Aorta (tissue), 5 donors: ENCODE measurements around the gene ARID1A. TPM values are rescaled to one million over a fixed set of nuclear protein-coding genes. Genes with fewer than 3 reads are reported as not detected.

Experiments
- ATAC-seq: fragments of 200-7000 bp; cut with Tn5 transposase; one replicate; pipeline ENCODE4 v1.9.1; 2022; ENCODE audit warnings: moderate library complexity; ENCODE audit not compliant: low FRiP score
- DNase-seq, 2 donors: peaks; one replicate each; pipeline ENCODE4 v3.0.0-alpha.2; 2020
- H3K27ac ChIP-seq, 2 donors: one replicate each; pipeline ENCODE4 v1.5.1; 2013; ENCODE audit warnings: low read length in 2 of 2, mild to moderate bottlenecking in 2 of 2, moderate library complexity in 2 of 2, control low read depth in 1 of 2, inconsistent platforms in 1 of 2, low read depth in 1 of 2
- H3K27me3 ChIP-seq, 2 donors: one replicate each; pipeline ENCODE4 v1.6.1; 2013; ENCODE audit warnings: control low read depth in 1 of 2, low read length in 1 of 2, mild to moderate bottlenecking in 1 of 2, moderate library complexity in 1 of 2; ENCODE audit not compliant: insufficient read depth in 2 of 2, control insufficient read depth in 1 of 2
- H3K36me3 ChIP-seq, 2 donors: one replicate each; pipeline ENCODE4 v1.6.1; 2013; ENCODE audit warnings: control low read depth in 1 of 2, low read length in 1 of 2, mild to moderate bottlenecking in 1 of 2; ENCODE audit not compliant: insufficient read depth in 2 of 2, control insufficient read depth in 1 of 2
- H3K4me1 ChIP-seq, 2 donors: one replicate each; pipeline ENCODE4 v1.6.1; 2013; ENCODE audit warnings: low read length in 2 of 2, control low read depth in 1 of 2, mild to moderate bottlenecking in 1 of 2, moderate library complexity in 1 of 2; ENCODE audit not compliant: insufficient read depth in 2 of 2, control insufficient read depth in 1 of 2
- H3K4me3 ChIP-seq, 2 donors: one replicate each; pipeline ENCODE4 v1.5.1; 2013; ENCODE audit warnings: low read length in 2 of 2, control low read depth in 1 of 2, mild to moderate bottlenecking in 1 of 2
- H3K9me3 ChIP-seq: one replicate; pipeline ENCODE4 v1.6.1; 2013; ENCODE audit warnings: mild to moderate bottlenecking, low read length; ENCODE audit not compliant: control insufficient read depth
- WGBS, 2 donors: extraction: QIAGEN DNeasy Blood & Tissue Kit; methylation state at CpG; one replicate each; pipeline ENCODE4 v1.1.7; 2013; 5-methylcytosine and 5-hydroxymethylcytosine counted together
- intact Hi-C, 2 donors: fragments of 100-400 bp; cut with DNase I; formaldehyde crosslinking; loops; one replicate each; pipeline versions ENCODE4 v1.14.2 to v1.15.0; 2022
- polyA plus RNA-seq, 2 donors: library from polyadenylated mRNA; stranded (reverse); fragments of 200-250 nt; gene quantifications; one replicate each; pipeline ENCODE4 v1.2.3, GENCODE V29; 2013
- total RNA-seq, 2 donors: library from RNA; stranded (reverse); fragmentation: NEBNext Ultra II Directional; extraction: Animal tissue kit (Norgen Biotek cat#: 25700); gene quantifications; one replicate each; pipeline ENCODE4 v1.2.1, GENCODE V29; 2021
- donor health status: healthy with polysubstance abuse.
- donor health status: Bipolar disorder and iron deficiency.
- donor health status: DM: no; HTN: no; CAD: no.
- donor health status: DM: no; HTN: no; CAD: no.
- donor health status: DM: yes; HTN: yes; CAD: no.

The ARID1A gene
- total and polyA plus RNA-seq, 4 donors = 6.5 to 72.3 (median 34.8) TPM

GRCh38 chr1:26783646-26784022, 87.8 kb downstream of the ARID1A start:
- H3K4me1 ChIP-seq = peaks cover 0 to 2% of the 10 kb centered on the region in 2 donors
- intact Hi-C loops = no loop called here
- WGBS, 2 donors = 71 to 76% methylated on average over 5 of the region's 5 CpGs
- no peak for ATAC-seq
- no peaks in the 10 kb centered on the region for H3K27me3 ChIP-seq
- H3K9me3 ChIP-seq = no peaks in the 10 kb centered on the region
- DNase-seq = no peak
- peaks cover 0 to 9% of the 10 kb centered on the region in 2 donors for H3K36me3 ChIP-seq
- H3K27ac ChIP-seq = no peak overlapping the region
- no peak overlapping the region for H3K4me3 ChIP-seq

GRCh38 chr1:26784023-26784871, 88.4 kb downstream of the ARID1A start:
- ATAC-seq (peak; percentile 11), DNase-seq (peak; percentile 53 to 57)
- intact Hi-C loops = no loop called here
- WGBS, 2 donors = 93 to 97% methylated on average over 2 of the region's 2 CpGs
- H3K27me3 ChIP-seq = no peaks in the 10 kb centered on the region
- H3K36me3 ChIP-seq = peaks cover 0 to 8% of the 10 kb centered on the region in 2 donors
- H3K9me3 ChIP-seq = no peaks in the 10 kb centered on the region
- H3K4me1 ChIP-seq = peaks cover 0 to 2% of the 10 kb centered on the region in 2 donors
- no peak overlapping the region for H3K4me3 ChIP-seq
- peak overlapping the region in 1 of 2 donors; percentile 58 for H3K27ac ChIP-seq

GRCh38 chr1:26784886-26785285, 89.1 kb downstream of the ARID1A start:
- Histone ChIP-seq H3K4me3 (no peak overlapping the region), H3K9me3 (no peaks in the 10 kb centered on the region), H3K27ac (peak overlapping the region in 1 of 2 donors; percentile 58), H3K27me3 (no peaks in the 10 kb centered on the region), H3K4me1 (peaks cover 0 to 2% of the 10 kb centered on the region in 2 donors), H3K36me3 (peaks cover 0 to 4% of the 10 kb centered on the region in 2 donors)
- WGBS, 2 donors = 92 to 95% methylated on average over 1 of the region's 1 CpG
- DNase-seq (no peak), ATAC-seq (no peak)
- intact Hi-C loops = no loop called here

GRCh38 chr1:26785611-26786436, 90.0 kb downstream of the ARID1A start:
- peaks cover 0 to 2% of the 10 kb centered on the region in 2 donors for H3K4me1 ChIP-seq
- DNase-seq = no peak
- no peaks in the 10 kb centered on the region for H3K27me3 ChIP-seq

GRCh38 chr1:26786437-26787380, 90.9 kb downstream of the ARID1A start:
- H3K4me3 ChIP-seq = peak overlapping the region; percentile 48 to 71
- DNase-seq (peak in 1 of 2 donors; percentile 82), ATAC-seq (peak; percentile 73)
- peak overlapping the region; percentile 91 to 100 for H3K27ac ChIP-seq
- H3K27me3 ChIP-seq = no peaks in the 10 kb centered on the region
- peaks cover 0 to 2% of the 10 kb centered on the region in 2 donors for H3K4me1 ChIP-seq
- intact Hi-C loops = loop anchor here in 1 of 2 donors (1.0 kb wide), 1 partner anchor 90 kb away; the partner anchor contains the start of gene ARID1A
- no peaks in the 10 kb centered on the region for H3K9me3 ChIP-seq
- no peaks in the 10 kb centered on the region for H3K36me3 ChIP-seq
- WGBS, 2 donors = 1% methylated on average over 12 of the region's 12 CpGs

More at GRCh38 chr1:26785611-26786436, 90.0 kb downstream of the ARID1A start:
- intact Hi-C loops = no loop called here
- H3K36me3 ChIP-seq = no peaks in the 10 kb centered on the region
- peak overlapping the region; percentile 68 to 81 for H3K27ac ChIP-seq
- ATAC-seq = no peak
- 74 to 80% methylated on average over 5 of the region's 5 CpGs for WGBS, 2 donors
- no peak overlapping the region for H3K4me3 ChIP-seq
- no peaks in the 10 kb centered on the region for H3K9me3 ChIP-seq

GRCh38 chr1:26787381-26787705, 91.5 kb downstream of the ARID1A start:
- Histone ChIP-seq H3K36me3 (no peaks in the 10 kb centered on the region), H3K4me1 (peaks cover 0 to 2% of the 10 kb centered on the region in 2 donors), H3K4me3 (peak overlapping the region; percentile 48 to 71), H3K27ac (peak overlapping the region; percentile 91 to 100), H3K9me3 (no peaks in the 10 kb centered on the region), H3K27me3 (no peaks in the 10 kb centered on the region)
- intact Hi-C loops = loop anchor here in 1 of 2 donors (1.0 kb wide), 1 partner anchor 91 kb away; the partner anchor contains the start of gene ARID1A
- ATAC-seq (peak; percentile 33), DNase-seq (no peak)
- 1% methylated on average over 11 of the region's 11 CpGs for WGBS, 2 donors

GRCh38 chr1:26787706-26788514, 92.1 kb downstream of the ARID1A start, which contains the start of gene PIGV:
PIGV (plus strand) TSS chr1:26787950; CDS start chr1:26790816, 2,866 bp downstream.
- 0 to 1% methylated on average over 50 to 63 of the region's 63 CpGs for WGBS, 2 donors
- Histone ChIP-seq H3K27ac (peak within 1 kb of the TSS; percentile 91 to 100), H3K4me3 (peak within 1 kb of the TSS; percentile 48 to 71), H3K36me3 (no peaks in the 10 kb centered on the region), H3K27me3 (no peaks in the 10 kb centered on the region), H3K9me3 (no peaks in the 10 kb centered on the region), H3K4me1 (peaks cover 0 to 2% of the 10 kb centered on the region in 2 donors)
- ATAC-seq (peak; percentile 93), DNase-seq (peak; percentile 93 to 96)
- intact Hi-C loops = loop anchor here (1.0 to 2.0 kb wide), 3 partner anchors 92 to 95 kb away; partner anchors contain the start of gene ARID1A (in 1 of the 2)
